ENCODE data around the gene MED8. TPM values are rescaled to one million over a fixed set of nuclear protein-coding genes. Genes with fewer than 3 reads are reported as not detected.

The MED8 gene
- total RNA-seq, 1 donor from 2014 or later: 23.6 TPM

DNA sequence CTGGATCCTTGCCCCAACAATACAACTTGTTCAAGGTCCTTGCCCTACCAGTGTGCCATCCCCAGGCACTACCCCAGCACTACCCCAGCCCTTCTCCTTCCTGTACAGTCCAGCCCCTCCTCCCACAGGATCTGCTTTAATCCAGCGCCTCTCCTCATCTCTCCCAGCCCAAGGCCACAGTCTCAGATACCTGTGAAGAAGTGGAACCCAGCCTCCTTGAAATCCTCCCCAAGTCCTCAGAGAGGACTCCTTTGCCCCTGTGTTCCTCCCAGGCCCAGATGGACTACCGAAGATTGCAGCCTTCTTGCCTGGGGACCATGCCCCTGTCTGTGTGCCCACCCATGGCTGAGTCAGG, 37.3 kb downstream of the MED8 start:
- Histone ChIP-seq H3K9ac (no peak overlapping the region), H3K27ac (no peak overlapping the region), H4K20me1 (ENCODE audit: low read depth) (no peaks in the 10 kb centered on the region), H3F3A (ENCODE audit: low read depth) (peaks cover 33% of the 10 kb centered on the region), H3K4me1 (peaks cover 27% of the 10 kb centered on the region), H3K27me3 (peaks cover 10% of the 10 kb centered on the region), H3K36me3 (no peaks in the 10 kb centered on the region), H2AFZ (replicated peaks) (no peak overlapping the region), H3K79me2 (ENCODE audit: low read depth) (no peaks in the 10 kb centered on the region), H3K4me2 (no peak overlapping the region), H3K4me3 (no peak overlapping the region), H3K9me3 (ENCODE audit: low read depth) (no peaks in the 10 kb centered on the region)
- DNase-seq (ENCODE audit: low spot score): no peak
- Mint-ChIP-seq H3K9me3 (no peaks in the 10 kb centered on the region), H3K36me3 (no peaks in the 10 kb centered on the region), H3K27me3 (ENCODE audit: insufficient read depth, low read depth) (peaks cover 9% of the 10 kb centered on the region), H3K27ac (peak overlapping the region; percentile 14), H3K4me3 (no peak overlapping the region), H3K4me1 (peaks cover 28% of the 10 kb centered on the region)
- TF ChIP-seq EZH2 (IDR thresholded peaks at IDR 0.05) (no peak), EZH2phosphoT487 (IDR thresholded peaks at IDR 0.05) (no peak)
- TF ChIP-seq, protein P1, sequence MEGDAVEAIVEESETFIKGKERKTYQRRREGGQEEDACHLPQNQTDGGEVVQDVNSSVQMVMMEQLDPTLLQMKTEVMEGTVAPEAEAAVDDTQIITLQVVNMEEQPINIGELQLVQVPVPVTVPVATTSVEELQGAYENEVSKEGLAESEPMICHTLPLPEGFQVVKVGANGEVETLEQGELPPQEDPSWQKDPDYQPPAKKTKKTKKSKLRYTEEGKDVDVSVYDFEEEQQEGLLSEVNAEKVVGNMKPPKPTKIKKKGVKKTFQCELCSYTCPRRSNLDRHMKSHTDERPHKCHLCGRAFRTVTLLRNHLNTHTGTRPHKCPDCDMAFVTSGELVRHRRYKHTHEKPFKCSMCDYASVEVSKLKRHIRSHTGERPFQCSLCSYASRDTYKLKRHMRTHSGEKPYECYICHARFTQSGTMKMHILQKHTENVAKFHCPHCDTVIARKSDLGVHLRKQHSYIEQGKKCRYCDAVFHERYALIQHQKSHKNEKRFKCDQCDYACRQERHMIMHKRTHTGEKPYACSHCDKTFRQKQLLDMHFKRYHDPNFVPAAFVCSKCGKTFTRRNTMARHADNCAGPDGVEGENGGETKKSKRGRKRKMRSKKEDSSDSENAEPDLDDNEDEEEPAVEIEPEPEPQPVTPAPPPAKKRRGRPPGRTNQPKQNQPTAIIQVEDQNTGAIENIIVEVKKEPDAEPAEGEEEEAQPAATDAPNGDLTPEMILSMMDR (IDR thresholded peaks at IDR 0.05): no peak

DNA sequence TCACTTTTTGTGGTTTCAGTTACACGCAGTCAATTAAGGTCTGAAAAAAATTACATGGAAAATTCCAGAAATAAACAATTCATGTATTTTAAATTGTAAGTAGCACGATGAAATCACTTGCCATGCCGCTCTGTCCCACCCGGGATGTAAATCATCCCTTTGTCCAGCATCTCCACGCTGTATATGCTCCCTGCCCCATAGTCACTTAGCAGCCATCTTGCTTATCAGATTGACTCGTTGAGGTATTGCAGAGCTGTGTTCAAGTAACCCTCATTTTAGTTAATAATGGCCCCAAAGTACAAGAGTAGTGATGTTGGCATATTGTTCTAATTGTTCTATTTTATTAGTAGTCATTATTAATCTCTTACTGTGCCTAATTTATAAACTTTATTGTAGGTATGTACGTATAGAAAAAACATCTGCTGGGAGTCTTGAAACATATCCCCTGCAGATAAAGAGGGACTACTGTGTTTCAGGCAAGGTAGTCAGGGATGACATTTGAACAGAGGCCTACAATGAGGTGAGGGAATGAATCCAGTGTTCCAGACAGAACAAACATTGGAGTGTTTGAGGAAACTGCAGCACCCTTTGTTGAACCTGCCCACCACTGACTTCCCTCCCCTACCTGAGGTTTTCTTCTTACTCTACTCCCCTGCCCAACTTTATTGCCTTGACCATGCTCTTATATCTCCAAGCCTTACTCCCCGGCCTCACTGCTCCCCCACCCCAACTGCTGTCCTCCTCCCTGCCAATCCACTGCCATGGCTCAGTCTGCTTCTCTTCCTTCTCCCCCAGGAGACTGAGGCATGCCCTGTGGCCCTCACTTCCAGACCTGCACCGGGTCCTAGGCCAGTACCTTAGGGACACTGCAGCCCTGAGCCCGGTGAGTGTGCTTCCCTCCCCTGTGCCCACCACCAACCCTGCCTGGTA, 37.9 kb downstream of the MED8 start:
- H3K79me2 ChIP-seq (ENCODE audit: low read depth): no peaks in the 10 kb centered on the region
- H3K4me2 ChIP-seq: no peak overlapping the region
- no peaks in the 10 kb centered on the region for H3K36me3 ChIP-seq
- no peaks in the 10 kb centered on the region for H3K9me3 ChIP-seq (ENCODE audit: low read depth)
- peaks cover 33% of the 10 kb centered on the region for H3F3A ChIP-seq (ENCODE audit: low read depth)
- H3K9ac ChIP-seq: no peak overlapping the region
- Mint-ChIP-seq H3K36me3 (no peaks in the 10 kb centered on the region), H3K4me1 (peaks cover 29% of the 10 kb centered on the region), H3K27me3 (ENCODE audit: insufficient read depth, low read depth) (peaks cover 9% of the 10 kb centered on the region), H3K27ac (no peak overlapping the region), H3K4me3 (no peak overlapping the region), H3K9me3 (no peaks in the 10 kb centered on the region)
- H3K27ac ChIP-seq: no peak overlapping the region
- H4K20me1 ChIP-seq (ENCODE audit: low read depth): no peaks in the 10 kb centered on the region
- peaks cover 33% of the 10 kb centered on the region for H3K4me1 ChIP-seq
- DNase-seq (ENCODE audit: low spot score): no peak
- H3K4me3 ChIP-seq: no peak overlapping the region
- H2AFZ ChIP-seq (replicated peaks): no peak overlapping the region
- TF ChIP-seq, protein P1 (IDR thresholded peaks at IDR 0.05): no peak
- no peak for TF ChIP-seq EZH2phosphoT487 (IDR thresholded peaks at IDR 0.05)
- TF ChIP-seq EZH2 (IDR thresholded peaks at IDR 0.05): no peak
- H3K27me3 ChIP-seq: peaks cover 14% of the 10 kb centered on the region

DNA sequence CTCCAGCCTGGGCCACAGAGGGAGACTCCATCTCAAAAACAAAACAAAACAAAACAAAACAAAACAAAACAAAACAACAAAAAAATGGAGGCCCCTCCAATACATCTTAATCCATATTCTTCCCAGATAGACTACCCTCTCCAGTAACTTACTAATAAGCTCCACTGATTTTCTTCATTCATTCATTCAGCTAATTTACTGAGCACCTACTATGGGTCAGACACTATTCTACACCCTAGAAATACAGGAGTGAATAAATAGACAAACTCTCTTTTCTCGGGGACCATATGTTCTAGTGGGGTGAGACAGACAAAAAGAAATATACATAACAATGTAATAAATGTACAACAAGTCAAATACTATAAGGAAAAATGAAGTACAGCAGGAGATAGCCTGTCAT, 38.6 kb downstream of the MED8 start:
- no peak overlapping the region for H3K4me3 Mint-ChIP-seq
- H3K36me3 ChIP-seq: no peaks in the 10 kb centered on the region
- H3K4me3 ChIP-seq: no peak overlapping the region
- no peak overlapping the region for H3K27ac Mint-ChIP-seq
- no peaks in the 10 kb centered on the region for H3K9me3 Mint-ChIP-seq
- H3K4me2 ChIP-seq: no peak overlapping the region
- H3F3A ChIP-seq (ENCODE audit: low read depth): peaks cover 33% of the 10 kb centered on the region
- H3K27me3 Mint-ChIP-seq (ENCODE audit: insufficient read depth, low read depth): peaks cover 9% of the 10 kb centered on the region
- peaks cover 40% of the 10 kb centered on the region for H3K4me1 ChIP-seq
- H3K9me3 ChIP-seq (ENCODE audit: low read depth): no peaks in the 10 kb centered on the region
- H3K9ac ChIP-seq: no peak overlapping the region
- no peaks in the 10 kb centered on the region for H3K79me2 ChIP-seq (ENCODE audit: low read depth)
- H2AFZ ChIP-seq (replicated peaks): no peak overlapping the region
- TF ChIP-seq EZH2 (IDR thresholded peaks at IDR 0.05): no peak
- no peak for TF ChIP-seq EZH2phosphoT487 (IDR thresholded peaks at IDR 0.05)
- TF ChIP-seq, protein P1 (IDR thresholded peaks at IDR 0.05): no peak
- no peaks in the 10 kb centered on the region for H3K36me3 Mint-ChIP-seq
- peaks cover 14% of the 10 kb centered on the region for H3K27me3 ChIP-seq
- H3K27ac ChIP-seq: no peak overlapping the region
- DNase-seq (ENCODE audit: low spot score): no peak
- H4K20me1 ChIP-seq (ENCODE audit: low read depth): no peaks in the 10 kb centered on the region
- H3K4me1 Mint-ChIP-seq: peaks cover 36% of the 10 kb centered on the region

Data from neural progenitor cell (in vitro differentiated cells).